Ovary (tissue), 9 donors: ENCODE results near the gene PYGB. TPM values are rescaled to one million over a fixed set of nuclear protein-coding genes. Genes with fewer than 3 reads are reported as not detected.

Experiments used
- DNase-seq, 5 donors: peaks; one replicate each; pipeline ENCODE4 v3.0.0-alpha.2; 2019 to 2020
- H3K27ac ChIP-seq, 2 donors: fragments of 200-600 bp; one replicate each; pipeline versions ENCODE4 v1.5.1 to v1.8.0; 2019 to 2022
- H3K27me3 ChIP-seq: fragments of 200-600 bp; one replicate; pipeline ENCODE4 v1.8.0; 2022
- H3K36me3 ChIP-seq: fragments of 200-600 bp; sonication (generic); one replicate; pipeline ENCODE4 v1.5.1; 2019
- H3K4me1 ChIP-seq: one replicate; pipeline ENCODE4 v1.8.1; 2013; ENCODE audit warnings: mild to moderate bottlenecking, moderate library complexity; ENCODE audit not compliant: insufficient read depth
- H3K4me3 ChIP-seq: fragments of 200-600 bp; sonication (generic); one replicate; pipeline ENCODE4 v1.5.1; 2017
- H3K9me3 ChIP-seq, 2 donors: fragments of 200-600 bp in 1 of 2; sonication (generic) in 1 of 2; one replicate each; pipeline versions ENCODE4 v1.5.1 to v1.8.1; 2013 to 2019; ENCODE audit warnings: mild to moderate bottlenecking in 1 of 2, moderate library complexity in 1 of 2
- EP300 ChIP-seq: sonication (generic); formaldehyde crosslinking; IDR thresholded peaks from one replicate; pipeline ENCODE4 v1.6.1; 2017; ENCODE audit warnings: antibody characterized with exemption
- POLR2A ChIP-seq: fragments of 450-650 bp; IDR thresholded peaks from one replicate; pipeline ENCODE4 v1.6.1; 2017; ENCODE audit warnings: antibody characterized with exemption, mild to moderate bottlenecking, moderate library complexity
- WGBS, 3 donors: extraction: QIAGEN DNeasy Blood & Tissue Kit in 1 of 3; methylation state at CpG; one replicate each; pipeline versions ENCODE4 v1.1.5 to v1.1.7; 2013 to 2017; 5-methylcytosine and 5-hydroxymethylcytosine counted together
- intact Hi-C, 4 donors: fragments of 100-400 bp; cut with DNase I; formaldehyde crosslinking; loops; one replicate each; pipeline versions ENCODE4 v1.11.0 to v1.15.1; 2022 to 2023
- polyA plus RNA-seq, 2 donors: library from polyadenylated mRNA; stranded (reverse); fragments of 200-250 nt in 1 of 2; fragments of 350-450 nt in 1 of 2; fragmentation: Illumina TruSeq in 1 of 2; extraction: RNeasy Lipid Tissue Mini Kit (QIAGEN cat#74804) in 1 of 2; gene quantifications; one replicate each; pipeline ENCODE4 v1.2.3, GENCODE V29; 2013 to 2014
- total RNA-seq, 7 donors: library from RNA; depleted of rRNA in 2 of 7; stranded (reverse); fragments of >200 nt in 2 of 7; fragmentation: NEBNext Ultra II Directional in 3 of 7; extraction: Animal tissue kit (Norgen Biotek cat#: 25700) in 3 of 7; gene quantifications; one replicate each; pipeline versions ENCODE4 v1.1.0 to v1.2.4, GENCODE V29; 2016 to 2023
- TF ChIP-seq, protein P1 (sequence below), 3 donors: fragments of 450-650 bp in 2 of 3; fragments of 200-600 bp in 1 of 3; IDR thresholded peaks; one replicate each; pipeline versions ENCODE4 v1.5.1 to v1.8.0; 2016 to 2022; ENCODE audit warnings: antibody characterized with exemption in 3 of 3, mild to moderate bottlenecking in 1 of 3
- donor health status: DM: no; HTN: no; CAD: no; lungs with moderate emphysema.
- donor health status: DM: no; HTN: no; CAD: no.
- donor health status: Bipolar disorder and iron deficiency.
- donor health status: DM: yes; HTN: yes; CAD: no.
- donor health status: DM: no; HTN: no; CAD: no.
- donor health status: DM: yes; HTN: yes; CAD: no.

Gene PYGB
- total and polyA plus RNA-seq, 9 donors: 23.1 to 54.2 (median 38.3) TPM

DNA sequence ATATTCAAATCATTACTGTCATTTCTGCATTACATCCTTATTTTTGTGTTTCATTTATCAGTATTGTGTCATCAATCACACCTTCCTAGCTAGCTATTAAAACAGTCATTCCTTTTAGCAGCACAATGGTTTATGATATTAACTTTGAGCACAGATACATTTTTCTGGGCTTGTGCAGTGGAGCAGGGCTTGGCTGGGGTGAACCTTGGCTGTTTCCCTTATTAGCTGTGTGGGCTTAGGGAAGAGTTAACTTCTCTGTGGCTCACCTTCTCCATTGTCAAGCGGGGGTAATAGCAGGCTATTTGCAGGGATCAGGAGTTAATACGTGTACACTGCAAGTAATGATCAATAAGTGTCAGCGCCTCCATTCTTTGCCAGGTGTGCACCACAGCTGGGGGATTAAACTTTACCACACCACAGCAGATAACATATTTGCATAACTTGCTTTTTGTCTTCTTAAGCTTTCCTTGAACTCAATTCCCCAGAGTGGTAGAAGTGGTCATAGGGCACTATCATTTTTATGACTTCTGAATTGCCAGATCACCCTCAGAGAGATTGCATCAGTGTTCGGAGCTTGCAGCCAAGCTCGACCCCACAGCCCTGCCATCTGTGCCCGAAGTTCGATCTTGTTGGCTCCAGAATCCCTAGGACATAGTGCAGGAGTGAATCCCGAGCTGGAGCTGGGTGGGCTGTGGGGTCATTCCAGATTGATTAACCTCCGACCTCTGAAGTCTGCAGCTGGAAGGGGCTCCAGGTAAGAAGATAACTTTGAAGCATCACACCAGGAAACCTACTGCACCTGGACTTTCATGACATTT is 1.5 kb upstream of the PYGB start:
- Histone ChIP-seq H3K4me3 (no peak overlapping the region), H3K27me3 (no peaks in the 10 kb centered on the region), H3K9me3 (no peaks in the 10 kb centered on the region), H3K36me3 (no peaks in the 10 kb centered on the region), H3K27ac (no peak overlapping the region), H3K4me1 (peaks cover 5% of the 10 kb centered on the region)
- no peak for DNase-seq
- 76 to 79% (median 78%) methylated on average over 9 of the region's 9 CpGs for WGBS, 3 donors
- TF ChIP-seq EP300 (no peak), POLR2A (no peak)
- TF ChIP-seq, protein P1, sequence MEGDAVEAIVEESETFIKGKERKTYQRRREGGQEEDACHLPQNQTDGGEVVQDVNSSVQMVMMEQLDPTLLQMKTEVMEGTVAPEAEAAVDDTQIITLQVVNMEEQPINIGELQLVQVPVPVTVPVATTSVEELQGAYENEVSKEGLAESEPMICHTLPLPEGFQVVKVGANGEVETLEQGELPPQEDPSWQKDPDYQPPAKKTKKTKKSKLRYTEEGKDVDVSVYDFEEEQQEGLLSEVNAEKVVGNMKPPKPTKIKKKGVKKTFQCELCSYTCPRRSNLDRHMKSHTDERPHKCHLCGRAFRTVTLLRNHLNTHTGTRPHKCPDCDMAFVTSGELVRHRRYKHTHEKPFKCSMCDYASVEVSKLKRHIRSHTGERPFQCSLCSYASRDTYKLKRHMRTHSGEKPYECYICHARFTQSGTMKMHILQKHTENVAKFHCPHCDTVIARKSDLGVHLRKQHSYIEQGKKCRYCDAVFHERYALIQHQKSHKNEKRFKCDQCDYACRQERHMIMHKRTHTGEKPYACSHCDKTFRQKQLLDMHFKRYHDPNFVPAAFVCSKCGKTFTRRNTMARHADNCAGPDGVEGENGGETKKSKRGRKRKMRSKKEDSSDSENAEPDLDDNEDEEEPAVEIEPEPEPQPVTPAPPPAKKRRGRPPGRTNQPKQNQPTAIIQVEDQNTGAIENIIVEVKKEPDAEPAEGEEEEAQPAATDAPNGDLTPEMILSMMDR (IDR thresholded peaks at IDR 0.05): no peak
- intact Hi-C loops: loop anchor here in 3 of 4 donors (5.0 to 10.0 kb wide), 3 partner anchors 49 to 58 kb away; partner anchors contain the start of gene ENTPD6 (in 2 of the 3)

DNA sequence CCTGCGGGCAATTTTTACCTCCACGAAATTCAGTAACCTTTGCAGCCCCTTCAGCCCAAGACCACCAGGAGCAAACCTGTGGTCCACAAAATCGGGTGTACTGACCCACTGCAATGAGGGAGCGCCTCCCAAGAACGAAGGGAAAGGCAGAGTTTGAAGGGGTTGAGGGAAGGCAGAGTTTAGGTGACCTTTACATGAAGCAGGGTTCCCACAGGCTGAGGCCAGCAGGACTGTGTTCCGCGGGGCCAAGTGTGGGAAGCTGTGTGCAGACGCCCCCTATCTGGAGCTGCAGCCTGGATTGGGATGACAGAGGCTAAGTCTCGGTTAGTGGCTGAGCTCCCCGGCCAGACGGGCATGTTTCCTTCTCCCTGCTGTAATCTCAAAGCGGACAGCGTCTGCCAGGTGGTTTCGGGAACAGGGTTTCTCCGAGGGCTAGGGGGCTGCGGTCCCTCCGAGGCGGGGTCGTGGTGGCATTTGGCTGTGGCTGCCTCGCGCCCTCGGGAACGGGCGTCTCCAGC is 826 bp upstream of the PYGB start:
- WGBS, 3 donors: 11 to 16% (median 12%) methylated on average over 21 to 24 of the region's 24 CpGs
- intact Hi-C loops: loop anchor here in 3 of 4 donors (5.0 to 10.0 kb wide), 3 partner anchors 50 to 58 kb away; partner anchors contain the start of gene ENTPD6 (in 2 of the 3)
- peak overlapping the region; percentile 65 to 78 for H3K27ac ChIP-seq
- no peaks in the 10 kb centered on the region for H3K36me3 ChIP-seq
- H3K9me3 ChIP-seq: no peaks in the 10 kb centered on the region
- peak overlapping the region; percentile 51 for H3K4me3 ChIP-seq
- TF ChIP-seq EP300: no peak
- no peak for TF ChIP-seq POLR2A
- TF ChIP-seq, protein P1 (IDR thresholded peaks at IDR 0.05): no peak
- no peaks in the 10 kb centered on the region for H3K27me3 ChIP-seq
- peaks cover 5% of the 10 kb centered on the region for H3K4me1 ChIP-seq
- DNase-seq: peak in 4 of 5 donors; percentile 36 to 61 (median 56)

DNA sequence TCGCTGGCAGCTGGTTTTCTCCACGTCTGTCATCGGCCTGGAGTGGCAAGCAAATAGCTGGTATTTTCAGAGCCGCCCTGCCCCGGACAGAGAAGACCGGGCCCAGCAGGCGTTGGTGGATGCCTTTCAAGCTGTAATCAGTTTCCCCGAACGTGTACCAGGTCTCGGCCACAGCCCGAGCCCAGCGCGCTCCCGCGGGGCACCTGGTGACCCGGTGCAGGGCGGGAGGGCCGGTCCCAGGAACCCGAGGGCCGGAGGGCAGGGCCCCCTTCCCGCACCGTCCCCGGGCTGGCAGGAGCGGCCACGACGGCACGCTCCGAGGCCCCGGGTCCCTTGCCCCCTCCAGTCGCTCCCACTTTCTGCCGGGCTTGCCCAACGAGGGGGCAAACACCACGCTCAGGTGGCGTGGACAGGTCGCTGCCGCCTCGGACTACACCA is 348 bp upstream of the PYGB start:
- peak in 3 of 5 donors; percentile 38 to 50 (median 44) for DNase-seq
- H3K9me3 ChIP-seq: no peaks in the 10 kb centered on the region
- H3K27ac ChIP-seq: peak overlapping the region; percentile 65 to 78
- H3K4me3 ChIP-seq: peak overlapping the region; percentile 51
- WGBS, 3 donors: 0 to 1% (median 0%) methylated on average over 27 to 37 of the region's 37 CpGs
- TF ChIP-seq POLR2A: no peak
- no peak for TF ChIP-seq EP300
- TF ChIP-seq, protein P1 (IDR thresholded peaks at IDR 0.05): no peak
- peaks cover 5% of the 10 kb centered on the region for H3K4me1 ChIP-seq
- intact Hi-C loops: loop anchor here in 3 of 4 donors (5.0 to 10.0 kb wide), 3 partner anchors 50 to 57 kb away; partner anchors contain the start of gene ENTPD6 (in 2 of the 3)
- no peaks in the 10 kb centered on the region for H3K27me3 ChIP-seq
- H3K36me3 ChIP-seq: no peaks in the 10 kb centered on the region

DNA sequence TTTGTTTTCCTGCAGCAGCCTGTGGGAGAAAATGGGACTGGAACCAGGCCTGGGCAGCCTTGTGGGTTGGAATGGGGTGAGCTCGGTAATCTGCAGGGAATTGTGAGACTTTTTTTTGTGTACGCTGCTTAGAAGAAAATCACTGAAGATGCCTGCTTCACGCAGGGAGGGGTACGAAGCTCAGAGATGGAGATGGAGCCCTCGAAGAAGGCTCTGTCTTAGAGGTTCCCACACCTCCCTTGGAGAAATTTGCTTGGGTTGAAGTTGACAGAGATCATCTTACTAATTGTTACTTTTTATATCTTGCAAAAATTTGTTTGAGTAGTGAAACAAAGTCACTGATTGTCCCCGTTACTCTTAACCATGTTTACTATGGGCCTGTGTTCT is 894 bp downstream of the PYGB start:
- intact Hi-C loops: loop anchor here in 3 of 4 donors (5.0 to 10.0 kb wide), 3 partner anchors 51 to 56 kb away; partner anchors contain the start of gene ENTPD6 (in 2 of the 3)
- no peak for TF ChIP-seq EP300
- TF ChIP-seq, protein P1 (IDR thresholded peaks at IDR 0.05): no peak
- no peak for TF ChIP-seq POLR2A
- Histone ChIP-seq H3K4me1 (peaks cover 5% of the 10 kb centered on the region), H3K9me3 (no peaks in the 10 kb centered on the region), H3K27ac (peak overlapping the region in 1 of 2 donors; percentile 78), H3K36me3 (no peaks in the 10 kb centered on the region), H3K4me3 (peak overlapping the region; percentile 51), H3K27me3 (no peaks in the 10 kb centered on the region)
- WGBS, 3 donors: 2 to 4% (median 3%) methylated on average over 6 of the region's 6 CpGs
- no peak for DNase-seq
